GM15510 (cell line): Measurements from ENCODE around the gene RBCK1.

Experiments used
- POLR2A ChIP-seq: IDR thresholded peaks from 3 replicates; pipeline ENCODE4 v1.6.1; 2011; ENCODE audit warnings: borderline replicate concordance; ENCODE audit not compliant: insufficient read length; ENCODE audit errors: extremely low read depth

Gene RBCK1

DNA sequence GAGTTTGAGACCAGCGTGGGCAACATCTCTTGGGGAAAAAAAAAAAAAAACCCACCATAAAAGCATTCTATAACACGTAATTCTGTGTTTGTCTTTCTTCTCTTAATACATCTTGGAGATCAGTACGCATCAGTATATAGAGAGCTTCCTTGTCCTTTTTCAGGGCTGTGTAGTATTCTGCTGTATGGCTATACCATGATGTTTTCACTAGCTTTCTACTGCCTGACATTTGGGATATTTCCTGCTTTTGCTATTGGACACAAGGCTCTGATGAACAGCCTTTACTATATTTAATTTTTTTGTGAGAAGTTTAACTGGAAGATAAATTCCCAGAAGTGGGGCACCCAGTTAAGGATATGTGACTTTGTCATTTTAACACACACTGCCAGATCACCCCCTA, 20.6 kb upstream of the RBCK1 start:
- TF ChIP-seq POLR2A, result no peak

GRCh38 chr20:388034-388994, 19.8 kb upstream of the RBCK1 start:
- TF ChIP-seq POLR2A, result no peak

GRCh38 chr20:389220-389619, 18.9 kb upstream of the RBCK1 start:
- no peak for TF ChIP-seq POLR2A

GRCh38 chr20:391041-391711, 16.9 kb upstream of the RBCK1 start:
- TF ChIP-seq POLR2A, result no peak

DNA sequence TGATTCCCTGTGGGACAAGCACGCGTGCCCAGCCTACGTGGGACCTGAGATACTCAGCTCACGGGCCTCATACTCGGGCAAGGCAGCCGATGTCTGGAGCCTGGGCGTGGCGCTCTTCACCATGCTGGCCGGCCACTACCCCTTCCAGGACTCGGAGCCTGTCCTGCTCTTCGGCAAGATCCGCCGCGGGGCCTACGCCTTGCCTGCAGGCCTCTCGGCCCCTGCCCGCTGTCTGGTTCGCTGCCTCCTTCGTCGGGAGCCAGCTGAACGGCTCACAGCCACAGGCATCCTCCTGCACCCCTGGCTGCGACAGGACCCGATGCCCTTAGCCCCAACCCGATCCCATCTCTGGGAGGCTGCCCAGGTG, 11.9 kb upstream of the RBCK1 start:
- TF ChIP-seq POLR2A, result no peak

DNA sequence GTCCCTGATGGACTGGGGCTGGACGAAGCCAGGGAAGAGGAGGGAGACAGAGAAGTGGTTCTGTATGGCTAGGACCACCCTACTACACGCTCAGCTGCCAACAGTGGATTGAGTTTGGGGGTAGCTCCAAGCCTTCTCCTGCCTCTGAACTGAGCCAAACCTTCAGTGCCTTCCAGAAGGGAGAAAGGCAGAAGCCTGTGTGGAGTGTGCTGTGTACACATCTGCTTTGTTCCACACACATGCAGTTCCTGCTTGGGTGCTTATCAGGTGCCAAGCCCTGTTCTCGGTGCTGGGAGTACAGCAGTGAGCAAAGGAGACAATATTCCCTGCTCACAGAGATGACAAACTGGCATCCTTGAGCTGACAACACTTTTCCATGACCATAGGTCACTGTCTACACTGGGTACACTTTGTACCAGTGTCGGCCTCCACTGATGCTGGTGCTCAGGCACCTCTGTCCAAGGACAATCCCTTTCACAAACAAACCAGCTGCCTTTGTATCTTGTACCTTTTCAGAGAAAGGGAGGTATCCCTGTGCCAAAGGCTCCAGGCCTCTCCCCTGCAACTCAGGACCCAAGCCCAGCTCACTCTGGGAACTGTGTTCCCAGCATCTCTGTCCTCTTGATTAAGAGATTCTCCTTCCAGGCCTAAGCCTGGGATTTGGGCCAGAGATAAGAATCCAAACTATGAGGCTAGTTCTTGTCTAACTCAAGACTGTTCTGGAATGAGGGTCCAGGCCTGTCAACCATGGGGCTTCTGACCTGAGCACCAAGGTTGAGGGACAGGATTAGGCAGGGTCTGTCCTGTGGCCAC, 11.3 kb upstream of the RBCK1 start:
- TF ChIP-seq POLR2A, result no peak

GRCh38 chr20:397432-398237, 10.5 kb upstream of the RBCK1 start:
- no peak for TF ChIP-seq POLR2A

DNA sequence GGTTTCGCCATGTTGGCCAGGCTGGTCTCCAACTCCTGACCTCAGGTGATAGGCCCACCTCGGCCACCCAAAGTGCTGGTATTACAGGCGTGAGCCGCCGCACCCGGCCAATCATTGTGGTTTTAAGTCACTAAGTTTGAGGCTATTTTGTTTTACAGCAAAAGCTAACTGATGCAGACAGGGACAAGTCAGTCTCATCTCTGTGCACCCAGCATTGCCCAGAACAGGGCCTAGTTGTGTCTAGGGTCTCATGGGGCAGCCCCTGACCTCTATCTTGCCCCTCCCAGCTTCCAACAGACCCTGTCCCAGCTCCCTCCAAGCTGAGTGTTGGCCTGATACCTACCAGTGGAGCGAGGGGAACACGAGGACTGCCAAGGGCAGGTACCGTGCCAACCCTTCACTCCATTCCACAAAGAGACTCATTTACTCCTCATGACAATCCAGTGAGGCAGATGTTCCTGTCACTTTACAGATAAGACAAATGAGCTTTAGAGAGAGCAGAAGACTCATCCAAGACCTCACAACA, 8.9 kb upstream of the RBCK1 start:
- no peak for TF ChIP-seq POLR2A

GRCh38 chr20:400128-400453, 8.0 kb upstream of the RBCK1 start:
- TF ChIP-seq POLR2A, result no peak

DNA sequence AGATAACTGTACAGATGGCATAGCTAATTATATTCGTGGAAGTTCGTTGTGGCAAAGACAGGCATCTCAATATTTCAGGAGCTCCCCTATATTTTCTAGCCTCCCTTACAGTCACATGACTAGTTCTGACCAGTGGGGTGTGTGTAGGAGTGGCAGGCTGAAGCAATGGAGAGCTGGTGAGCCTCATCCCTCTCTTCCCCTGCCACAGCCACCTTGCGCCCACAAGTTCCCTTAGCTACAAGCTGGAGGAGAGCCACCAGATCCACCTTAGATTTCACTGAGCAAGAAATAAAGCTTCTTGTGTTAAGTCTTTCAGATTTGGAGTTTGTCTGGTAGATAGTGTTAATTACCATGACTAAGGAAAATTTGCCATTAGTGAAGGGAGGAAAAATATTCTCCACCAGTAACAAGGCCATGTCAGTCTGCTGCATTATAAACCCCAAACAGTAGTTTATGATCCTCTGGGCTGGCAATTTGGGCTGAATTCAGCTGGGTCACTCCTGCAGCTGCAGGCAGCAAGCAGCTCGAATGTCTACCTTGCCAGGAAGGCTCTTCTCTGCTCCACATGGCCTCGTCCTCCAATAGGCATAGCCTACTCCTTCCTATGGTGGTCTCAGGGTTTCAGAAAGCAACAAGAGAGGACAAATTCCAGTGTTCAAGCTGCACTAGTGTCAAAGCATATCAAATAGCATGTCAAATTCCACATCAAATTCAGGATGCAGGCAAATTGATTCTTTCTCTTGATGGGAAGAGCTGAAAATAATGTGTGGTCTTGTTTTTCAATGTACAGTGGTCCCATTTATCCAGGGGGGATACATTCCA, 7.4 kb upstream of the RBCK1 start:
- TF ChIP-seq POLR2A, result no peak

DNA sequence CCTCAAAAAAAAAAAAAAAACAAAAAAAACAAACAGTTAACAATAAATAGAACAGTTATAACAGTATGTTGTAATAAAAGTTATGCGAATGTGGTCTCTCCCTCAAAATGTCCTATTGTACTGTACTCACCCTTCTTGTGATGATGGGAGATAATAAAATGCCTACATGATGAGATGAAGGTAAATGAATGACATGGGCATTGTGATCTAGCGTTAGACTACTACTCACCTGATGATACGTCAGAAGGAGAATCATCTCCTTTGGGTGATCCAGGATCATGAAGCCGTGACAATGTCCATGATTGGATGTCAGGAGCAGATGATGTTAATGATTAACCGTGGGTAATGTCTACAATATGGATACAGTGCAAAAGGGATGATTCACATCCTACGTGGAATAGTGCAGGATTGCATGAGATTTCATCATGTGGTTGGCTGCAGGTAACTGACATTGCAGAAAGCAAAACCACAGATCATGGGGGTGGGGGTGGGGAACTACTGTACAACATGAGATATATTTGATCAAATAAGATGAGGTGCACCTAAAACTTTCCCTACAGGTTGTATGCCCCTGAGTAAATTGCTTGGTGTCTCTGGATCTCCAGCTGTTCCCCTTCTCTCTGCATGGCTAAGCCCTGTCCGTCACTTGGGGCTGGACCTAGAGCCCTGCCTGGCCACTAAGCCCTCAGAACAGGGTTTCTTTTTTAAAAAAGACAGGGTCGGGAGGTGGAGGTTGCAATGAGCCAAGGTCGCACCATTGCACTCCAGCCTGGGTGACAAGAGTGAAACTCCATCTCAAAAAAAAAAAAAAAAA, 6.2 kb upstream of the RBCK1 start:
- no peak for TF ChIP-seq POLR2A

DNA sequence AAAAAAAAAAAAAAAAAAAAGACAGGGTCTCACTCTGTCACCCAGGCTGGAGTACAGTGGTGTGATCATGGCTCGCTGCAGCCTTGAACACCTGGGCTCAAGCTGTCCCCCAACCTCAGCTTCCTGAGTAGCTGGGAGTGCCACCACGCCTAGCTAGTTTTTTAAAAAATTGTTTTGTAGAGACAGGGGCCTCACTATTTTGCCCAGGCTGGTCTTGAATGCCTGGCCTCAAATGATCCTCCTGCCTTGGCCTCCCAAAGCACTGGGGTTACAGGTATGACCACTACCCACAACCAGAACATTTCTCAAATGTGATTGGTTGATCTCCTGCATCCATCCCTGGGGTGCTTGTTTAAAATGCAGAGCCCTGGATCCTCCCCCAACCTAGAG, 5.6 kb upstream of the RBCK1 start:
- TF ChIP-seq POLR2A, result no peak

DNA sequence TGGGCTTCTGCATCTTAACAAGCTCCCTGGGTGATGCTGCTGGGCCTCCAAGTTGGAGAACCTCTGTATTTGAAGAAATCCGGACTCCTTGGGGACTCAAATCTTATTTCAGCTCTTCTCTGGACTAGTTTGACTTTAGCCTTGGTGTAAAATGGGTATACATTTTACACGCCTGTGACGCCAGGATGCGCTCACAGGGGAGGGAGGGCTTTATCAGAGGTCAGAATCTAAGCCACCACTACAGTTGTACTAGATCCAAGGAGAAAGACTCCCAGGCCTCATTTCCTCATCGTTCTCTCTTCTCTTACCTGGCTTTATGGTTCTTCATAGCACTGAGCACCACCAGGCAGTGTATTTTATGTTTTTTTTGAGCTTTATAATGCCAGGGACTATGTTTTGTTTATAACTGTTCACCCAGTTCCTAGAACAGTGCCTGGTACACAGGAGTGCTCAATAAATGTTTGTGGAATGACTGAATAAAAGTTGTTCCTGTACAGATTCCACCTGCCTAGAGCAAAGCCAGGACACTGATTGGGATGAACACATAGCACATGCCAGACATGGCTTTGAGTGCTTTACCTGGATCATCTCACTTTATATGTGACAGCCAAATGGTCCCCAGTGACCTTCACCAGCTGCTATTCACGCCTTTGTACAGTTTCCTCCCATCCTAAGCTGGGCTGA, 5.1 kb upstream of the RBCK1 start:
- TF ChIP-seq POLR2A, result no peak

GRCh38 chr20:403582-403957, 4.5 kb upstream of the RBCK1 start:
- TF ChIP-seq POLR2A, result no peak
